Measurements from ENCODE around the gene TPH1.

DNA sequence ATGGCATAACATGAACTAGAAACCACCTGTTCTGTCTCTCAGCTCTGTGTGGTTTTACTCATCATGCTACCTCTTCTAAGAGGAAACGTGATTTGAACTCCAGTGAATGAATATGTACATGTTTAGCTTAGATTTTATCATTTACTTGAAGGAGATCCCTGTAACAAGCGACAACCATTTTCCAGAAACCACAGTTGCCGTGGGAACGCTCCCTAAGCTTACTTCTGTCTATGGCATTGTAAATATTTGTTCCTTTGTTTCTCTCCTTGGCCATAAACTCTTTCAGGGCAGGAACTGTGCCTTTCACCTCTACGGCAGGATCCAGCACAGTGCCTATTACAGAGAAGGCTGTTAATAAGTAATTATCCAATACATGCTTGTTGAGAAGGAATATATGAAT is 17.1 kb upstream of the TPH1 start:
- TF ChIP-seq, protein P1, sequence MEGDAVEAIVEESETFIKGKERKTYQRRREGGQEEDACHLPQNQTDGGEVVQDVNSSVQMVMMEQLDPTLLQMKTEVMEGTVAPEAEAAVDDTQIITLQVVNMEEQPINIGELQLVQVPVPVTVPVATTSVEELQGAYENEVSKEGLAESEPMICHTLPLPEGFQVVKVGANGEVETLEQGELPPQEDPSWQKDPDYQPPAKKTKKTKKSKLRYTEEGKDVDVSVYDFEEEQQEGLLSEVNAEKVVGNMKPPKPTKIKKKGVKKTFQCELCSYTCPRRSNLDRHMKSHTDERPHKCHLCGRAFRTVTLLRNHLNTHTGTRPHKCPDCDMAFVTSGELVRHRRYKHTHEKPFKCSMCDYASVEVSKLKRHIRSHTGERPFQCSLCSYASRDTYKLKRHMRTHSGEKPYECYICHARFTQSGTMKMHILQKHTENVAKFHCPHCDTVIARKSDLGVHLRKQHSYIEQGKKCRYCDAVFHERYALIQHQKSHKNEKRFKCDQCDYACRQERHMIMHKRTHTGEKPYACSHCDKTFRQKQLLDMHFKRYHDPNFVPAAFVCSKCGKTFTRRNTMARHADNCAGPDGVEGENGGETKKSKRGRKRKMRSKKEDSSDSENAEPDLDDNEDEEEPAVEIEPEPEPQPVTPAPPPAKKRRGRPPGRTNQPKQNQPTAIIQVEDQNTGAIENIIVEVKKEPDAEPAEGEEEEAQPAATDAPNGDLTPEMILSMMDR (IDR thresholded peaks at IDR 0.05; ENCODE audit: low read length), result no peak
- TF ChIP-seq EZH2 (optimal IDR thresholded peaks at IDR 0.05; ENCODE audit: low read depth, low read length), result no peak
